Stimulated activated CD4-positive, alpha-beta T cell treated with anti-CD3 and anti-CD28 coated beads, Interleukin-1b, Interleukin-23, amount 100 ng/mL, for 48 hours (primary cell): ENCODE results near the gene SMPD3.

Experiments used
- DNase-seq: peaks from one replicate; pipeline ENCODE4 v3.0.0-alpha.2; 2020

SMPD3 gene

GRCh38 chr16:68379472-68380347, 68.6 kb downstream of the SMPD3 start:
- DNase-seq: no peak

- DNase-seq: no peak
Measured at GRCh38 chr16:68378436-68379415, 69.6 kb downstream of the SMPD3 start.

- DNase-seq: no peak
Measured at GRCh38 chr16:68377667-68378393, 70.5 kb downstream of the SMPD3 start.

- DNase-seq: no peak
Measured at GRCh38 chr16:68377221-68377620, 71.1 kb downstream of the SMPD3 start.

- DNase-seq: no peak
Measured at GRCh38 chr16:68376590-68376989, 71.7 kb downstream of the SMPD3 start.

- DNase-seq: no peak
Measured at GRCh38 chr16:68375801-68376536, 72.3 kb downstream of the SMPD3 start.

- DNase-seq: no peak
Measured at GRCh38 chr16:68374961-68375660, 73.2 kb downstream of the SMPD3 start.

GRCh38 chr16:68374246-68374805, 74.0 kb downstream of the SMPD3 start:
- no peak for DNase-seq

- DNase-seq: no peak
Measured at GRCh38 chr16:68373528-68374245, 74.6 kb downstream of the SMPD3 start.

- DNase-seq: no peak
Measured at GRCh38 chr16:68372806-68373205, 75.5 kb downstream of the SMPD3 start.

GRCh38 chr16:68372381-68372720, 76.0 kb downstream of the SMPD3 start:
- DNase-seq: no peak

- no peak for DNase-seq
Measured at GRCh38 chr16:68371706-68372380, 76.5 kb downstream of the SMPD3 start.

- no peak for DNase-seq
Measured at GRCh38 chr16:68371276-68371651, 77.0 kb downstream of the SMPD3 start.

- no peak for DNase-seq
Measured at GRCh38 chr16:68370581-68371275, 77.6 kb downstream of the SMPD3 start.

GRCh38 chr16:68369697-68370580, 78.4 kb downstream of the SMPD3 start:
- DNase-seq: peak; percentile 37

- no peak for DNase-seq
Measured at GRCh38 chr16:68369168-68369567, 79.1 kb downstream of the SMPD3 start.

- DNase-seq: no peak
Measured at GRCh38 chr16:68368301-68368888, 79.9 kb downstream of the SMPD3 start.

- DNase-seq: no peak
Measured at GRCh38 chr16:68367891-68368290, 80.4 kb downstream of the SMPD3 start.
